GM12872 (cell line): ENCODE results near the gene HDAC4.

Experiments
- CTCF ChIP-seq: IDR thresholded peaks from 3 replicates; pipeline ENCODE4 v1.5.1; 2011; ENCODE audit warnings: low read depth, mild to moderate bottlenecking, low read length, moderate library complexity; ENCODE audit not compliant: insufficient read depth

HDAC4 gene

GRCh38 chr2:239236808-239237205, 164.0 kb downstream of the HDAC4 start:
- no peak for TF ChIP-seq CTCF

GRCh38 chr2:239236043-239236807, 164.6 kb downstream of the HDAC4 start:
- TF ChIP-seq CTCF, result no peak

- TF ChIP-seq CTCF, result no peak
Measured at GRCh38 chr2:239235311-239235710, 165.5 kb downstream of the HDAC4 start.

- no peak for TF ChIP-seq CTCF
Measured at GRCh38 chr2:239234191-239235175, 166.3 kb downstream of the HDAC4 start.

GRCh38 chr2:239233576-239233975, 167.2 kb downstream of the HDAC4 start:
- TF ChIP-seq CTCF, result no peak

GRCh38 chr2:239232195-239232578, 168.6 kb downstream of the HDAC4 start:
- no peak for TF ChIP-seq CTCF
